ENCODE measurements around the gene ATAD1. TPM values are rescaled to one million over a fixed set of nuclear protein-coding genes. Genes with fewer than 3 reads are reported as not detected.
A peak's percentile ranks its signal among the peaks of the same experiment; 100 is the strongest.

The ATAD1 gene
- total and polyA plus RNA-seq, 7 donors: 6.9 to 45.3 (median 28.0) TPM

DNA sequence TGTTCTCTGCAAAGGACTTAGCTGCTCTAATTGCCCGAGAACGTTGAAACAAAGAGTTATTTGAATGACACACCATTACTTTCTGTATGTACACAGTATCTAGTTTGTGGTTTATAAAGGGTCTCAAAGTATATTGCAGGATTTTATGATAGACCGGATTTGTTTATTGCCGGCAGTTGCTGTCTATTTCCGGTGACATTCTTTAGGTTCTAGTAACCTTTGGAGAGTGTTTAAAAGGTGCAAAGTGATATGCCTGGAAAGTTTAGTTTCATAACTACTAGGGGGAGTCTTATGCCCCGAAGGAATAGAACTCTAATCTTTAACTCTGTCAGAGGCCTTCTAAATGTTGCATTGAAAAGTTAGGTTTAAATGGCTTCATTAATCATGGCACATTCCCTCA is 94.5 kb downstream of the ATAD1 start:
- Histone ChIP-seq H3K9me3 (no peaks in the 10 kb centered on the region), H3K27ac (no peak overlapping the region), H3K27me3 (no peaks in the 10 kb centered on the region), H3K4me3 (no peak overlapping the region), H3K4me1 (no peaks in the 10 kb centered on the region), H3K36me3 (no peaks in the 10 kb centered on the region)
- intact Hi-C loops (cut with DNase I): no loop called here
- no peak for DNase-seq
- no peak for TF ChIP-seq POLR2A (IDR thresholded peaks at IDR 0.05)
- TF ChIP-seq, protein P1, sequence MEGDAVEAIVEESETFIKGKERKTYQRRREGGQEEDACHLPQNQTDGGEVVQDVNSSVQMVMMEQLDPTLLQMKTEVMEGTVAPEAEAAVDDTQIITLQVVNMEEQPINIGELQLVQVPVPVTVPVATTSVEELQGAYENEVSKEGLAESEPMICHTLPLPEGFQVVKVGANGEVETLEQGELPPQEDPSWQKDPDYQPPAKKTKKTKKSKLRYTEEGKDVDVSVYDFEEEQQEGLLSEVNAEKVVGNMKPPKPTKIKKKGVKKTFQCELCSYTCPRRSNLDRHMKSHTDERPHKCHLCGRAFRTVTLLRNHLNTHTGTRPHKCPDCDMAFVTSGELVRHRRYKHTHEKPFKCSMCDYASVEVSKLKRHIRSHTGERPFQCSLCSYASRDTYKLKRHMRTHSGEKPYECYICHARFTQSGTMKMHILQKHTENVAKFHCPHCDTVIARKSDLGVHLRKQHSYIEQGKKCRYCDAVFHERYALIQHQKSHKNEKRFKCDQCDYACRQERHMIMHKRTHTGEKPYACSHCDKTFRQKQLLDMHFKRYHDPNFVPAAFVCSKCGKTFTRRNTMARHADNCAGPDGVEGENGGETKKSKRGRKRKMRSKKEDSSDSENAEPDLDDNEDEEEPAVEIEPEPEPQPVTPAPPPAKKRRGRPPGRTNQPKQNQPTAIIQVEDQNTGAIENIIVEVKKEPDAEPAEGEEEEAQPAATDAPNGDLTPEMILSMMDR (IDR thresholded peaks at IDR 0.05): no peak
- no peak for TF ChIP-seq POLR2AphosphoS5 (IDR thresholded peaks at IDR 0.05)
- TF ChIP-seq EP300 (IDR thresholded peaks at IDR 0.05): no peak
- 8 to 43% methylated on average over 6 of the region's 6 CpGs for WGBS, 2 donors

DNA sequence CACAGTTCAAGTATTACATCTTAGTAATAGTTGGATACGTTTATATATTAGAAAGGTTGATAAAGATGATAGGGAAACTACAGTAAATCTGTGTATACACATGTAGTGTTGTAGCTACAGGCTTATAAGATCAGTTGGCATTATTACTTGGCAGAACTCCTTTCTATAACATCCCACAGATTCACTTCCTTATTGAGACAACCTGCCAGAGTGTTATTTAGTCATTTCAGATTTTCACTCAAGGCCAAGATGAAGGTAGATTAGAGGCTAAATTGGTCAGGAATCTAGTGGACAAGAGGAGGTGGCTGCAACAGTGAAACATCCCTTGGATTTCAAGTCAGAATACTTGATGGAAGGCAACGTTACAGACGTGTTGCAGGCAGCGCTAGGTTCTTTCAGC is 95.3 kb downstream of the ATAD1 start:
- Histone ChIP-seq H3K4me3 (no peak overlapping the region), H3K36me3 (no peaks in the 10 kb centered on the region), H3K9me3 (no peaks in the 10 kb centered on the region), H3K27me3 (no peaks in the 10 kb centered on the region), H3K4me1 (no peaks in the 10 kb centered on the region), H3K27ac (no peak overlapping the region)
- TF ChIP-seq, protein P1 (IDR thresholded peaks at IDR 0.05): no peak
- TF ChIP-seq POLR2AphosphoS5 (IDR thresholded peaks at IDR 0.05) (no peak), POLR2A (IDR thresholded peaks at IDR 0.05) (no peak), EP300 (IDR thresholded peaks at IDR 0.05) (no peak)
- no peak for DNase-seq
- intact Hi-C loops (cut with DNase I): no loop called here
- WGBS, 2 donors: 13 to 53% methylated on average over 4 of the region's 4 CpGs

DNA sequence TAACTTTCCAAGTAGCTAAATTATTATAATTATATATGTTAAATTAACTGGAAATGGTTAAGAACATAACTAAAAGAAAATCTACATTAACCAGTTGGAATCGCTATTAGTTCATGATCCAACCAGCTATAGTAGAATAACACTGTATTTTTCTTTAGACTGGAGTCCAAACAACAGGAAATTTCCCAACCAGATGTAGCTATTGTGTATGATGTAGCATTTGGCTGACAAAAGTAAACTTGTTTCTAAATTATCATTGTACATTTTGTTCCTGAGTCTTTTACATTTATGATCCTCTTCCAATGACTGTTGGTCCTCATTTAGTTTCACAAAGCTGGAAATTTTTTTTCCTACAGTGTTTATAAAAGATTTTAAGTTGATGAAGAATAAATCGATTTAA is 96.2 kb downstream of the ATAD1 start:
- intact Hi-C loops (cut with DNase I): no loop called here
- WGBS, 2 donors: 74 to 92% methylated on average over 2 of the region's 2 CpGs

DNA sequence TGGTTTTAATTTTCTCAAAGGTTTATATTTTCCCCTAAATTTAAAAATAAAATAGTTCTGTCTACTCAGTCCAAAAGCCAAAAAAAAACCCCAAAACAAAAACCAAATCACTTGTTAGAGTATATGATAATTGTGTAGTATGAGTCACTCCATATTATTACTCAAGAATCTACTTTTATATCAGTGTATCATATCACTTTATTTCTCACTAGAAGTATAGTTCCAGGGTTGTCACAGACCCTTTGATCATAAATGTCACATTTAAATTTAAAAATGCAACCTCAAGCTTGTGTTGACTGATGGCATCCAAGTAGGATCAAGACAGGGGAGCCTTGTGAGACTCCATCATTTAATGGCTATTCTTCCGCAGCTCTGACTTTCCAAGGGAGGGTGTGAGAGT is 97.4 kb downstream of the ATAD1 start:
- intact Hi-C loops (cut with DNase I): no loop called here
- Histone ChIP-seq H3K4me1 (peaks cover 0 to 4% (median 0%) of the 10 kb centered on the region in 4 donors), H3K36me3 (no peaks in the 10 kb centered on the region), H3K9me3 (no peaks in the 10 kb centered on the region), H3K4me3 (no peak overlapping the region), H3K27me3 (no peaks in the 10 kb centered on the region), H3K27ac (no peak overlapping the region)
- DNase-seq: no peak
- 98% methylated on average over 1 of the region's 1 CpG for WGBS, 2 donors
- TF ChIP-seq POLR2AphosphoS5 (IDR thresholded peaks at IDR 0.05): no peak
- TF ChIP-seq, protein P1 (IDR thresholded peaks at IDR 0.05): no peak
- TF ChIP-seq POLR2A (IDR thresholded peaks at IDR 0.05): no peak
- no peak for TF ChIP-seq EP300 (IDR thresholded peaks at IDR 0.05)

More for the DNA sequence above, 96.2 kb downstream of the ATAD1 start:
- TF ChIP-seq, protein P1 (IDR thresholded peaks at IDR 0.05): no peak
- TF ChIP-seq EP300 (IDR thresholded peaks at IDR 0.05): no peak
- TF ChIP-seq POLR2A (IDR thresholded peaks at IDR 0.05): no peak
- no peak for DNase-seq
- H3K9me3 ChIP-seq: no peaks in the 10 kb centered on the region
- no peaks in the 10 kb centered on the region for H3K36me3 ChIP-seq
- no peaks in the 10 kb centered on the region for H3K27me3 ChIP-seq
- H3K27ac ChIP-seq: no peak overlapping the region
- H3K4me1 ChIP-seq: no peaks in the 10 kb centered on the region
- H3K4me3 ChIP-seq: no peak overlapping the region

DNA sequence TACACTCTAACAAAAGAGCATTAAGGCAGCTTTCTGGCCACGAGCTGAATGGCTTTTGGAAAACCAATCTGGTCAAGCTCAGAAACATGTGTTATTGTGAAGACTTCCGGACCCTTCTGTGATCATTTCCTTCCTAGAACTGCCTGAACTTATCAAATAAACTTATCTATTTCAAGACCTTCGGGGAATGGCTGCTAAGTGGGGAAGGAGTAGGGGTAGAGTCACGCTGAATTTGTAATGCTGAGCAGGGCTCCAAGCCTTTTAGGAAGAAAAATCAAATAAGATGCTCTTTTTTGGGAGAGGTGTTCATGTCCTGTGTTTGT is 101.7 kb downstream of the ATAD1 start:
- DNase-seq: no peak

More for the DNA sequence above, 101.7 kb downstream of the ATAD1 start:
- TF ChIP-seq, protein P1 (IDR thresholded peaks at IDR 0.05): no peak
- H3K27me3 ChIP-seq: no peaks in the 10 kb centered on the region
- intact Hi-C loops (cut with DNase I): no loop called here
- peaks cover 0 to 4% (median 0%) of the 10 kb centered on the region in 4 donors for H3K4me1 ChIP-seq
- H3K36me3 ChIP-seq: no peaks in the 10 kb centered on the region
- 61 to 84% methylated on average over 4 of the region's 4 CpGs for WGBS, 2 donors
- peak overlapping the region in 3 of 4 donors; percentile 8 to 52 (median 45) for H3K27ac ChIP-seq
- no peak overlapping the region for H3K4me3 ChIP-seq
- no peaks in the 10 kb centered on the region for H3K9me3 ChIP-seq

All from sigmoid colon (tissue), 7 donors.